Endothelial cell of umbilical vein (primary cell): ENCODE results near the gene TRIM24. TPM values are rescaled to one million over a fixed set of nuclear protein-coding genes. Genes with fewer than 3 reads are reported as not detected.

Source experiments
- BruUV-seq: library from RNA; stranded (reverse); fragments of 400-500 nt; replicated peaks from 2 replicates; lab custom pipeline; 2021; lab: Mats Ljungman, UMichigan
- CTCF ChIA-PET: fragments of 300-600, 350-600 bp; sonication (Branson Sonifier 250); formaldehyde crosslinking; loops from one replicate; lab custom pipeline; 2021; ENCODE audit warnings: antibody characterized with exemption, inconsistent platforms; lab: Charles Lee
- POLR2A ChIA-PET: fragments of 300-600, 350-600 bp; sonication (Branson Sonifier 250); formaldehyde crosslinking; loops from one replicate; lab custom pipeline; 2021; ENCODE audit warnings: antibody characterized with exemption, inconsistent platforms; lab: Charles Lee
- DNase-seq: peaks from one replicate; pipeline ENCODE4 v3.0.0-alpha.2; 2011; ENCODE audit warnings: low read depth, low spot score
- FAIRE-seq: peaks from 2 replicates; lab custom pipeline; 2011; peaks lifted over from hg19 to GRCh38; lab: Jason Lieb, UNC
- H2AFZ ChIP-seq: 2 replicates; pipeline ENCODE4 v1.6.0; 2012; ENCODE audit warnings: low read depth, low read length, control low read depth, inconsistent platforms
- H3K27ac ChIP-seq: 2 replicates; pipeline ENCODE4 v1.5.1; 2011; ENCODE audit warnings: low read depth, mild to moderate bottlenecking, control low read depth, low read length, moderate library complexity; ENCODE audit not compliant: insufficient read depth
- H3K27me3 ChIP-seq, 2 experiments: 2 replicates each; pipeline versions ENCODE4 v1.6.0 to v1.6.1; 2011; ENCODE audit warnings: low read length in 2 of 2, mixed read lengths in 1 of 2; ENCODE audit not compliant: control insufficient read depth in 2 of 2, insufficient read depth in 2 of 2
- H3K36me3 ChIP-seq, 2 experiments: 2 replicates in 1 of 2; 3 replicates in 1 of 2; pipeline ENCODE4 v1.5.1; 2011; ENCODE audit warnings: low read length in 2 of 2, mild to moderate bottlenecking in 1 of 2, moderate library complexity in 1 of 2; ENCODE audit not compliant: control insufficient read depth in 2 of 2, insufficient read depth in 2 of 2; ENCODE audit errors: extremely low read depth in 1 of 2
- H3K4me1 ChIP-seq: 3 replicates; pipeline ENCODE4 v1.5.1; 2011; ENCODE audit warnings: mild to moderate bottlenecking, low read length; ENCODE audit not compliant: control insufficient read depth, insufficient read depth; ENCODE audit errors: extremely low read depth
- H3K4me2 ChIP-seq: 2 replicates; pipeline ENCODE4 v1.6.1; 2011; ENCODE audit warnings: low read length, control low read depth, mixed read lengths; ENCODE audit not compliant: insufficient read depth
- H3K4me3 ChIP-seq, 3 experiments: fragments of 200-600 bp in 1 of 3; sonication (generic), shearing (Covaris generic) in 1 of 3; replicated peaks in 1 of 3; 2 replicates each; pipeline ENCODE4 v1.5.1; 2011 to 2016; ENCODE audit warnings: control low read depth in 3 of 3, low read length in 3 of 3, mild to moderate bottlenecking in 2 of 3, inconsistent platforms in 1 of 3, low read depth in 1 of 3, moderate library complexity in 1 of 3; ENCODE audit not compliant: insufficient read depth in 1 of 3
- H3K79me2 ChIP-seq: 2 replicates; pipeline ENCODE4 v1.6.0; 2012; ENCODE audit warnings: low read length, inconsistent platforms; ENCODE audit not compliant: control insufficient read depth, insufficient read depth
- H3K9ac ChIP-seq: replicated peaks from 2 replicates; pipeline ENCODE3; 2011; ENCODE audit warnings: low read length, control low read depth; ENCODE audit not compliant: insufficient read depth; ENCODE audit errors: extremely low read depth
- H3K9me1 ChIP-seq: replicated peaks from 3 replicates; pipeline ENCODE4 v1.6.0; 2011; ENCODE audit warnings: mild to moderate bottlenecking, low read length; ENCODE audit not compliant: control insufficient read depth, insufficient read depth; ENCODE audit errors: extremely low read depth
- H3K9me3 ChIP-seq: replicated peaks from 2 replicates; pipeline ENCODE4 v1.5.1; 2012; ENCODE audit warnings: low read length, inconsistent platforms; ENCODE audit not compliant: control insufficient read depth, insufficient read depth
- H4K20me1 ChIP-seq: replicated peaks from 2 replicates; pipeline ENCODE3; 2011; ENCODE audit warnings: mild to moderate bottlenecking, low read length; ENCODE audit not compliant: control insufficient read depth, insufficient read depth; ENCODE audit errors: extremely low read depth
- EZH2 ChIP-seq: IDR thresholded peaks from 2 replicates; pipeline ENCODE4 v1.6.1; 2012; ENCODE audit warnings: borderline replicate concordance, low read depth, mild to moderate bottlenecking, moderate library complexity, low read length, inconsistent platforms; ENCODE audit not compliant: severe bottlenecking
- FOS ChIP-seq: IDR thresholded peaks from 2 replicates; pipeline ENCODE4 v1.6.1; 2011; ENCODE audit warnings: mild to moderate bottlenecking, low read length, moderate library complexity, borderline replicate concordance; ENCODE audit not compliant: insufficient read depth
- GATA2 ChIP-seq: IDR thresholded peaks from 2 replicates; pipeline ENCODE4 v1.7.0; 2011; ENCODE audit warnings: low read depth, mild to moderate bottlenecking, moderate library complexity, mixed read lengths, low read length; ENCODE audit not compliant: insufficient read length, insufficient read depth
- JUN ChIP-seq: IDR thresholded peaks from 2 replicates; pipeline ENCODE4 v1.6.1; 2011; ENCODE audit warnings: borderline replicate concordance, low read depth; ENCODE audit not compliant: insufficient read length, insufficient read depth
- MYC ChIP-seq: IDR thresholded peaks from one replicate; pipeline ENCODE4 v1.6.1; 2011; ENCODE audit warnings: mild to moderate bottlenecking, low read depth, low read length
- POLR2A ChIP-seq: IDR thresholded peaks from 2 replicates; pipeline ENCODE4 v1.6.1; 2012; ENCODE audit warnings: low read depth, mild to moderate bottlenecking, control low read depth, low read length
- POLR2AphosphoS5 ChIP-seq: IDR thresholded peaks from 2 replicates; pipeline ENCODE4 v1.6.1; 2012; ENCODE audit warnings: low read depth, mild to moderate bottlenecking, control low read depth, low read length, moderate library complexity; ENCODE audit not compliant: insufficient read depth
- dilution Hi-C: fragments of 300-500 bp; cut with MboI; formaldehyde crosslinking; loops from one replicate; pipeline ENCODE4 v1.15.0; 2019; ENCODE audit warnings: low sequenced_read_pairs; ENCODE audit not compliant: extremely low pct_ligation_motif_present
- intact Hi-C: fragments of 100-400 bp; cut with micrococcal nuclease; formaldehyde crosslinking; loops from one replicate; pipeline ENCODE4 v1.10.0; 2022
- polyA plus RNA-seq, 4 experiments: library from polyadenylated mRNA; depleted of rRNA in 3 of 4; stranded (reverse) in 3 of 4; unstranded in 1 of 4; fragments of >200 nt; gene quantifications; 2 replicates each; pipeline versions ENCODE4 v1.2.1 to v1.2.3, GENCODE V29; 2011 to 2012; ENCODE audit warnings: missing spikeins in 1 of 4
- total RNA-seq: library from RNA; stranded (reverse); gene quantifications from 2 replicates; pipeline ENCODE4 v1.2.3, GENCODE V29; 2021
- TF ChIP-seq, protein P1 (sequence below), 2 donors: IDR thresholded peaks; 1 replicate in 1 of 2; 2 replicates in 1 of 2; pipeline ENCODE4 v1.5.1; 2011; ENCODE audit warnings: low read length in 2 of 2, mild to moderate bottlenecking in 2 of 2, moderate library complexity in 2 of 2, control low read depth in 1 of 2, inconsistent platforms in 1 of 2, low read depth in 1 of 2; ENCODE audit not compliant: insufficient read depth in 1 of 2; ENCODE audit errors: extremely low read depth in 1 of 2
- TF ChIP-seq, protein P2 (sequence below): IDR thresholded peaks from 2 replicates; pipeline ENCODE4 v1.6.1; 2011; ENCODE audit not compliant: insufficient read depth, insufficient read length

Gene TRIM24
- total and polyA plus RNA-seq, 2 donors (not counting 3 experiments of a cell fraction or from before 2014, with no cell fraction given): 9.1 to 26.1 TPM

DNA sequence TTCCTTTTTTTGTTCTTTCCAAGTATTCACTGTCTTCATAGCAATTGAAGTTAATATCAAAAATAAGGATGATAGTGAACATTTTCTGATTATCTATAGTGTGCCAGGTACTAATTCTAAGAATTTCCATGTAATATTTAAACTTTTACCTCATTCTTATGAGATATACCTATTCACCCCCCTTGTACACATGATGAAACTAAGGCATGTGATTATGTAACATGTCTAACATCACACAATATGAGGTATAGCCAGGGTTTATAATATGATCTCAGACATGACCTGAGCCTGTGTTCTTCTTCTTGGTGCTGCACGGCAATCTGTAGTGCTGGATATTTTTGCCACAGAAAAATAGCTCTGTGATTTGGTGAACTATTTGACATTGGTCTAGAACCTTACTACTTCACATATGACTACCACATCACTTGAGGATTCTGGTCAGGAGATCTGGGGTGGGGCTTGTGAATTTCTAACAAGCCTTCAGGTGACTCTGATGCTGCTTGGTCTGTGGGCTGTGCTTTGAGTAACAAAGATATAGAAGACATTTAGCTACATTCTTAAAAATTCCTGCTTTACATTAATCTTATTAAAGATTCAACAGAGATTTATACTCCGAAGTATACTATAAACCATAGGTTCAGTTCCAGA, 79.1 kb downstream of the TRIM24 start:
- dilution Hi-C loops: no loop called here
- peaks cover 4% of the 10 kb centered on the region for H3K4me1 ChIP-seq
- TF ChIP-seq EZH2 (no peak), POLR2A (no peak), GATA2 (no peak), JUN (no peak)
- TF ChIP-seq, protein P1, sequence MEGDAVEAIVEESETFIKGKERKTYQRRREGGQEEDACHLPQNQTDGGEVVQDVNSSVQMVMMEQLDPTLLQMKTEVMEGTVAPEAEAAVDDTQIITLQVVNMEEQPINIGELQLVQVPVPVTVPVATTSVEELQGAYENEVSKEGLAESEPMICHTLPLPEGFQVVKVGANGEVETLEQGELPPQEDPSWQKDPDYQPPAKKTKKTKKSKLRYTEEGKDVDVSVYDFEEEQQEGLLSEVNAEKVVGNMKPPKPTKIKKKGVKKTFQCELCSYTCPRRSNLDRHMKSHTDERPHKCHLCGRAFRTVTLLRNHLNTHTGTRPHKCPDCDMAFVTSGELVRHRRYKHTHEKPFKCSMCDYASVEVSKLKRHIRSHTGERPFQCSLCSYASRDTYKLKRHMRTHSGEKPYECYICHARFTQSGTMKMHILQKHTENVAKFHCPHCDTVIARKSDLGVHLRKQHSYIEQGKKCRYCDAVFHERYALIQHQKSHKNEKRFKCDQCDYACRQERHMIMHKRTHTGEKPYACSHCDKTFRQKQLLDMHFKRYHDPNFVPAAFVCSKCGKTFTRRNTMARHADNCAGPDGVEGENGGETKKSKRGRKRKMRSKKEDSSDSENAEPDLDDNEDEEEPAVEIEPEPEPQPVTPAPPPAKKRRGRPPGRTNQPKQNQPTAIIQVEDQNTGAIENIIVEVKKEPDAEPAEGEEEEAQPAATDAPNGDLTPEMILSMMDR (IDR thresholded peaks at IDR 0.05; ENCODE audit: extremely low read depth in 1 of 2, insufficient read depth in 1 of 2, low read depth in 1 of 2, low read length in 2 of 2): no peak
- no peaks in the 10 kb centered on the region for H3K36me3 ChIP-seq
- H3K9me3 ChIP-seq: no peaks in the 10 kb centered on the region
- H3K4me3 ChIP-seq: no peak overlapping the region
- H4K20me1 ChIP-seq: no peaks in the 10 kb centered on the region
- DNase-seq (no peak), FAIRE-seq (no peak)
- POLR2A ChIA-PET: no interaction called here
- H3K4me2 ChIP-seq: no peak overlapping the region
- no TSS peak for BruUV-seq
- H3K27me3 ChIP-seq: no peaks in the 10 kb centered on the region
- H3K27ac ChIP-seq: no peak overlapping the region
- no peak overlapping the region for H2AFZ ChIP-seq
- H3K9me1 ChIP-seq: no peaks in the 10 kb centered on the region
- no peak overlapping the region for H3K9ac ChIP-seq
- CTCF ChIA-PET: no interaction called here
- intact Hi-C loops: no loop called here
- H3K79me2 ChIP-seq: no peaks in the 10 kb centered on the region

DNA sequence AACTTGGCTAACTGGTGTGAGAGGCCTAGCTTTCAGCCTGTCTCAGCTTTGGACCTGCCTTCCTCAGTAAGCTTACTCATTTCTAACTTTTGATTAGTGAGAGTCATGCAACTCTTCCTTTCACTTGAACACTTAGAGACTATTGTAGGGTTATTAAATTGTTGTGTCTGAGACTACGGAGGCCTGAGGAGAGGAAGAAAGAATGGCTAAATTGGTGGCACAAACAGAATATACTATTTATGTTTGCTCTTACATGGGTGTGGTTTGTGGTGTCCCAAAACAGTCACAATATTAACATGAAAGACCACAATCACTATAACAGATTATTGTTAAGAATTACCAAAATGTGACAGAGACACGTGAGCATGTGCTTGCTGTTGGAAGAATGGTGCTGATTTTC, 82.1 kb downstream of the TRIM24 start:
- intact Hi-C loops (loop anchor here (10.0 kb wide), 1 partner anchor 377 kb away; no protein-coding TSS in a partner anchor), dilution Hi-C loops (no loop called here)
- H3K36me3 ChIP-seq: no peaks in the 10 kb centered on the region
- BruUV-seq: no TSS peak
- CTCF ChIA-PET: no interaction called here
- POLR2A ChIA-PET: no interaction called here
- no peak overlapping the region for H3K4me3 ChIP-seq
- peaks cover 23% of the 10 kb centered on the region for H3K4me1 ChIP-seq
- H3K9ac ChIP-seq: no peak overlapping the region
- no peak overlapping the region for H3K4me2 ChIP-seq
- H3K27me3 ChIP-seq: no peaks in the 10 kb centered on the region
- no peak overlapping the region for H3K27ac ChIP-seq
- no peaks in the 10 kb centered on the region for H3K79me2 ChIP-seq
- TF ChIP-seq GATA2: no peak
- TF ChIP-seq, protein P2, sequence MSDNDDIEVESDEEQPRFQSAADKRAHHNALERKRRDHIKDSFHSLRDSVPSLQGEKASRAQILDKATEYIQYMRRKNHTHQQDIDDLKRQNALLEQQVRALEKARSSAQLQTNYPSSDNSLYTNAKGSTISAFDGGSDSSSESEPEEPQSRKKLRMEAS: no peak
- no peak for TF ChIP-seq FOS
- no peak for TF ChIP-seq MYC
- no peak for TF ChIP-seq JUN
- TF ChIP-seq, protein P1 (IDR thresholded peaks at IDR 0.05; ENCODE audit: extremely low read depth in 1 of 2, insufficient read depth in 1 of 2, low read depth in 1 of 2, low read length in 2 of 2): no peak
- TF ChIP-seq POLR2AphosphoS5: no peak
- no peak for TF ChIP-seq POLR2A
- TF ChIP-seq EZH2: no peak
- no peaks in the 10 kb centered on the region for H3K9me3 ChIP-seq
- FAIRE-seq (no peak), DNase-seq (no peak)
- no peaks in the 10 kb centered on the region for H4K20me1 ChIP-seq
- H3K9me1 ChIP-seq: no peaks in the 10 kb centered on the region
- no peak overlapping the region for H2AFZ ChIP-seq
